Umbilical cord (tissue), 2 donors: ENCODE measurements around the gene AMBRA1. TPM values are rescaled to one million over a fixed set of nuclear protein-coding genes. Genes with fewer than 3 reads are reported as not detected.
"Not testable (repeated sequence)": the region's sequence is repeated elsewhere in the genome, so short reads cannot be mapped to it uniquely, and the experiment has no call there.

ENCODE experiments used
- DNase-seq: peaks from one replicate; pipeline ENCODE4 v3.0.0-alpha.2; 2015; ENCODE audit warnings: low spot score
- total RNA-seq: library from RNA; depleted of rRNA; stranded (reverse); fragments of >200 nt; gene quantifications from one replicate; pipeline ENCODE4 v1.2.3, GENCODE V29; 2014; ENCODE audit warnings: low replicate concordance; ENCODE audit not compliant: insufficient read depth

The AMBRA1 gene
- total RNA-seq, 1 donor from 2014 or later = 48.6 TPM

GRCh38 chr11:46383974-46384701 is 209.7 kb downstream of the AMBRA1 start:
- DNase-seq = no peak

GRCh38 chr11:46383404-46383758 is 210.4 kb downstream of the AMBRA1 start:
- DNase-seq = no peak

- DNase-seq = no peak
These were observed 211.0 kb downstream of the AMBRA1 start for GRCh38 chr11:46382646-46383403.

- peak; percentile 58 for DNase-seq
These were observed 211.8 kb downstream of the AMBRA1 start for GRCh38 chr11:46381819-46382645.

GRCh38 chr11:46381048-46381818 is 212.6 kb downstream of the AMBRA1 start, which contains the start of gene MDK:
Gene MDK (plus strand): TSS chr11:46381669. CDS start chr11:46382058, 389 bp downstream.
- DNase-seq = peak; percentile 67

GRCh38 chr11:46380340-46381047 is 213.3 kb downstream of the AMBRA1 start:
- DNase-seq = peak; percentile 85

GRCh38 chr11:46379482-46380293 is 214.1 kb downstream of the AMBRA1 start:
- DNase-seq = peak; percentile 86

- DNase-seq = no peak
These were observed 214.9 kb downstream of the AMBRA1 start for GRCh38 chr11:46378811-46379481.

- DNase-seq = no peak
These were observed 215.5 kb downstream of the AMBRA1 start for GRCh38 chr11:46378296-46378695.

GRCh38 chr11:46377831-46378230 is 216.0 kb downstream of the AMBRA1 start:
- DNase-seq = no peak

- no peak for DNase-seq
These were observed 216.5 kb downstream of the AMBRA1 start for GRCh38 chr11:46377290-46377689.

GRCh38 chr11:46376258-46377050 is 217.4 kb downstream of the AMBRA1 start:
- no peak for DNase-seq

- DNase-seq = no peak
These were observed 218.3 kb downstream of the AMBRA1 start for GRCh38 chr11:46375392-46376101.

- DNase-seq = no peak
These were observed 219.0 kb downstream of the AMBRA1 start for GRCh38 chr11:46374815-46375214.

GRCh38 chr11:46373787-46374740 is 219.8 kb downstream of the AMBRA1 start:
- no peak for DNase-seq

GRCh38 chr11:46372501-46372900 is 221.3 kb downstream of the AMBRA1 start:
- not testable (repeated sequence) for DNase-seq

GRCh38 chr11:46372086-46372485 is 221.7 kb downstream of the AMBRA1 start:
- DNase-seq = no peak
